GM12892 (cell line): Measurements from ENCODE around the gene MRPL24.

Experiments
- DNase-seq: peaks from one replicate; pipeline ENCODE4 v3.0.0; 2011; ENCODE audit not compliant: insufficient read length
- FAIRE-seq: peaks from 2 replicates; lab custom pipeline; 2011; peaks lifted over from hg19 to GRCh38; lab: Jason Lieb, UNC
- POLR2A ChIP-seq: IDR thresholded peaks from 2 replicates; pipeline ENCODE4 v1.6.1; 2011; ENCODE audit warnings: low read depth, low read length, control low read depth
- POLR2AphosphoS5 ChIP-seq: IDR thresholded peaks from 2 replicates; pipeline ENCODE4 v1.6.1; 2011; ENCODE audit warnings: low read depth, low read length, control low read depth
- TAF1 ChIP-seq: IDR thresholded peaks from 2 replicates; pipeline ENCODE4 v1.6.1; 2011; ENCODE audit warnings: low read depth, mild to moderate bottlenecking, control low read depth, low read length, borderline replicate concordance

MRPL24 gene

GRCh38 chr1:156705918-156706656 is 34.8 kb downstream of the MRPL24 start:
- no peak for TF ChIP-seq TAF1
- TF ChIP-seq POLR2A = no peak
- no peak for TF ChIP-seq POLR2AphosphoS5
- FAIRE-seq (peak; percentile 42), DNase-seq (peak; percentile 77)

- DNase-seq (no peak), FAIRE-seq (no peak)
- TF ChIP-seq POLR2AphosphoS5 (no peak), POLR2A (no peak)
Observed at GRCh38 chr1:156705321-156705917, 35.5 kb downstream of the MRPL24 start, which contains the start of gene CRABP2. Gene CRABP2 (minus strand): TSS chr1:156705583. CDS start chr1:156705446, 137 bp downstream.

GRCh38 chr1:156704930-156705320 is 36.0 kb downstream of the MRPL24 start:
- TF ChIP-seq POLR2A (no peak), TAF1 (no peak), POLR2AphosphoS5 (no peak)
- DNase-seq = no peak
- FAIRE-seq = no peak

- FAIRE-seq = no peak
- TF ChIP-seq TAF1 (no peak), POLR2A (no peak), POLR2AphosphoS5 (no peak)
- DNase-seq = no peak
Observed at GRCh38 chr1:156704166-156704711, 36.6 kb downstream of the MRPL24 start.

- DNase-seq = no peak
- no peak for TF ChIP-seq TAF1
- TF ChIP-seq POLR2A = no peak
- no peak for TF ChIP-seq POLR2AphosphoS5
- no peak for FAIRE-seq
Observed at GRCh38 chr1:156703741-156704140, 37.1 kb downstream of the MRPL24 start.

- TF ChIP-seq POLR2AphosphoS5 = no peak
- TF ChIP-seq POLR2A = no peak
- no peak for TF ChIP-seq TAF1
- DNase-seq (no peak), FAIRE-seq (no peak)
Observed at GRCh38 chr1:156703336-156703735, 37.6 kb downstream of the MRPL24 start.

- DNase-seq (no peak), FAIRE-seq (no peak)
- TF ChIP-seq POLR2AphosphoS5 (no peak), POLR2A (no peak), TAF1 (no peak)
Observed at GRCh38 chr1:156700736-156701531, 40.0 kb downstream of the MRPL24 start.

GRCh38 chr1:156698995-156699394 is 41.9 kb downstream of the MRPL24 start:
- DNase-seq = no peak
- TF ChIP-seq TAF1 = no peak
- no peak for TF ChIP-seq POLR2AphosphoS5
- TF ChIP-seq POLR2A = no peak
- no peak for FAIRE-seq

- FAIRE-seq (no peak), DNase-seq (no peak)
- TF ChIP-seq TAF1 = no peak
- no peak for TF ChIP-seq POLR2A
- no peak for TF ChIP-seq POLR2AphosphoS5
Observed at GRCh38 chr1:156697481-156697880, 43.4 kb downstream of the MRPL24 start.

- no peak for FAIRE-seq
- TF ChIP-seq POLR2A = no peak
- TF ChIP-seq TAF1 = no peak
- TF ChIP-seq POLR2AphosphoS5 = no peak
- DNase-seq = no peak
Observed at GRCh38 chr1:156696755-156697154, 44.1 kb downstream of the MRPL24 start.

GRCh38 chr1:156694690-156694962 is 46.3 kb downstream of the MRPL24 start:
- TF ChIP-seq POLR2A (no peak), POLR2AphosphoS5 (no peak), TAF1 (no peak)
- DNase-seq (no peak), FAIRE-seq (no peak)
